Measurements from ENCODE around the gene IRF3. TPM values are rescaled to one million over a fixed set of nuclear protein-coding genes. Genes with fewer than 3 reads are reported as not detected.

IRF3 gene
- total RNA-seq, 1 experiment from 2014 or later, result 205 TPM

DNA sequence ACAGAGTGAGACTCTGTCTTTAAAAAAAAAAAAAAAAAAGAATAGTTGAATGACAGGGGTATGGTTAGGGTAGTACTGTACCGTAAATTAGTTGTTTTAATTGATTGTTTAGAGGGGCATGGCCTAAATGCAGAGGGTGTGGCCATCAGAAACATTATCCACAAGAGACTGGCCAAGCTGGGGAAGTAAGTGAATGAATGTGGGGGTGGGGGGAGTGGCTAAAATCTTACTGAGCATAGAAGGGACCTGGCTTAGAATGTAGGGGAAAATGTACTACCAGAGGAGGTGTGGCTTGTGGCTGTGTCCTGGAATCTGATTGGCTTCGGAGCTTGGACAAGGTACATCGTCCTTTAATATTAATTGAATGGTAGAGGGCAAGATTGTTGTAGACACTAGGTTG, 3.9 kb upstream of the IRF3 start:
- DNase-seq, result no peak
- no CpG with 5 or more reads among the region's 3 CpGs for WGBS (ENCODE audit: extremely low coverage, insufficient read length, low lambda C conversion rate)

More for the DNA sequence above, 3.9 kb upstream of the IRF3 start:
- Mint-ChIP-seq H3K27ac (peak overlapping the region; percentile 8 to 45 (median 34); a peak in 2 of 7 replicates), H3K4me3 (peak overlapping the region in 1 of 2 experiments; percentile 31; a peak in 2 of 5 replicates), H3K9me3 (peaks cover 0 to 1% of the 10 kb centered on the region in 2 experiments; a peak in 2 of 5 replicates), H3K36me3 (ENCODE audit: insufficient read depth in 1 of 3, low read depth in 3 of 3) (peaks cover 22 to 48% (median 42%) of the 10 kb centered on the region in 3 experiments; a peak in 6 of 7 replicates), H3K4me1 (peaks cover 18 to 31% of the 10 kb centered on the region in 2 experiments), H3K27me3 (ENCODE audit: low read depth) (peaks cover 3% of the 10 kb centered on the region)
- Histone ChIP-seq H3K9ac (ENCODE audit: extremely low read depth, insufficient read length, low read length) (no peak overlapping the region), H3K27ac (ENCODE audit: insufficient read length, low read depth, low read length) (no peak overlapping the region), H2BK15ac (ENCODE audit: low read depth, low read length) (no peak overlapping the region), H4K20me1 (ENCODE audit: control insufficient read depth, insufficient read depth, insufficient read length) (no peaks in the 10 kb centered on the region), H3K4me1 (ENCODE audit: insufficient read depth, low read length) (no peaks in the 10 kb centered on the region), H2BK120ac (ENCODE audit: low read depth, low read length, poor library complexity, severe bottlenecking) (no peak overlapping the region), H3K14ac (ENCODE audit: insufficient read depth, low read length) (no peak overlapping the region), H2BK12ac (ENCODE audit: insufficient read length, low read depth, low read length) (no peak overlapping the region), H2AK5ac (ENCODE audit: insufficient read length, low read length) (no peak overlapping the region), H2AFZ (ENCODE audit: low read length) (no peak overlapping the region), H3K18ac (ENCODE audit: insufficient read length, low read depth, low read length) (no peak overlapping the region), H3K23me2 (ENCODE audit: insufficient read length, low read depth, low read length, poor library complexity, severe bottlenecking) (peaks cover 16% of the 10 kb centered on the region), H3K4ac (ENCODE audit: low read depth, low read length) (no peak overlapping the region), H3K23ac (ENCODE audit: insufficient read length, low read depth, low read length) (no peak overlapping the region), H3K27me3 (ENCODE audit: insufficient read depth, low read length) (no peaks in the 10 kb centered on the region), H4K8ac (replicated peaks; ENCODE audit: insufficient read length, low read depth, low read length) (no peak overlapping the region), H4K91ac (ENCODE audit: insufficient read length, low read depth, low read length) (no peak overlapping the region), H2BK5ac (ENCODE audit: insufficient read length, low read length) (no peak overlapping the region), H3T11ph (ENCODE audit: low read length) (no peak overlapping the region), H3K79me2 (ENCODE audit: insufficient read depth, low read length) (peaks cover 5% of the 10 kb centered on the region; the same call in 1 of the 2 replicates), H2BK20ac (ENCODE audit: low read depth, low read length, poor library complexity, severe bottlenecking) (no peak overlapping the region), H4K5ac (ENCODE audit: insufficient read length, low read depth, low read length) (no peak overlapping the region), H3K56ac (ENCODE audit: insufficient read length, low read depth, low read length) (no peak overlapping the region), H3K79me1 (ENCODE audit: insufficient read depth, low read depth, low read length, poor library complexity, severe bottlenecking) (peaks cover 11% of the 10 kb centered on the region), H3K9me3 (ENCODE audit: control insufficient read depth, low read depth, low read length) (no peaks in the 10 kb centered on the region), H3K4me2 (ENCODE audit: insufficient read depth, insufficient read length, low read length) (no peak overlapping the region)
- TF ChIP-seq, protein P1, sequence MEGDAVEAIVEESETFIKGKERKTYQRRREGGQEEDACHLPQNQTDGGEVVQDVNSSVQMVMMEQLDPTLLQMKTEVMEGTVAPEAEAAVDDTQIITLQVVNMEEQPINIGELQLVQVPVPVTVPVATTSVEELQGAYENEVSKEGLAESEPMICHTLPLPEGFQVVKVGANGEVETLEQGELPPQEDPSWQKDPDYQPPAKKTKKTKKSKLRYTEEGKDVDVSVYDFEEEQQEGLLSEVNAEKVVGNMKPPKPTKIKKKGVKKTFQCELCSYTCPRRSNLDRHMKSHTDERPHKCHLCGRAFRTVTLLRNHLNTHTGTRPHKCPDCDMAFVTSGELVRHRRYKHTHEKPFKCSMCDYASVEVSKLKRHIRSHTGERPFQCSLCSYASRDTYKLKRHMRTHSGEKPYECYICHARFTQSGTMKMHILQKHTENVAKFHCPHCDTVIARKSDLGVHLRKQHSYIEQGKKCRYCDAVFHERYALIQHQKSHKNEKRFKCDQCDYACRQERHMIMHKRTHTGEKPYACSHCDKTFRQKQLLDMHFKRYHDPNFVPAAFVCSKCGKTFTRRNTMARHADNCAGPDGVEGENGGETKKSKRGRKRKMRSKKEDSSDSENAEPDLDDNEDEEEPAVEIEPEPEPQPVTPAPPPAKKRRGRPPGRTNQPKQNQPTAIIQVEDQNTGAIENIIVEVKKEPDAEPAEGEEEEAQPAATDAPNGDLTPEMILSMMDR (conservative IDR thresholded peaks at IDR 0.05), result no peak
